Measurements from ENCODE around the gene MT1E. TPM values are rescaled to one million over a fixed set of nuclear protein-coding genes. Genes with fewer than 3 reads are reported as not detected.
"Not testable (repeated sequence)": the region's sequence is repeated elsewhere in the genome, so short reads cannot be mapped to it uniquely, and the experiment has no call there.

Gene MT1E
- total RNA-seq, 4 donors from 2014 or later: 52.4 to 106 (median 88.7) TPM

GRCh38 chr16:56672761-56673536 lies 47.4 kb downstream of the MT1E start:
- intact Hi-C loops (cut with DNase I): no loop called here
- TF ChIP-seq POLR2A (IDR thresholded peaks at IDR 0.05): no peak
- TF ChIP-seq, protein P1, sequence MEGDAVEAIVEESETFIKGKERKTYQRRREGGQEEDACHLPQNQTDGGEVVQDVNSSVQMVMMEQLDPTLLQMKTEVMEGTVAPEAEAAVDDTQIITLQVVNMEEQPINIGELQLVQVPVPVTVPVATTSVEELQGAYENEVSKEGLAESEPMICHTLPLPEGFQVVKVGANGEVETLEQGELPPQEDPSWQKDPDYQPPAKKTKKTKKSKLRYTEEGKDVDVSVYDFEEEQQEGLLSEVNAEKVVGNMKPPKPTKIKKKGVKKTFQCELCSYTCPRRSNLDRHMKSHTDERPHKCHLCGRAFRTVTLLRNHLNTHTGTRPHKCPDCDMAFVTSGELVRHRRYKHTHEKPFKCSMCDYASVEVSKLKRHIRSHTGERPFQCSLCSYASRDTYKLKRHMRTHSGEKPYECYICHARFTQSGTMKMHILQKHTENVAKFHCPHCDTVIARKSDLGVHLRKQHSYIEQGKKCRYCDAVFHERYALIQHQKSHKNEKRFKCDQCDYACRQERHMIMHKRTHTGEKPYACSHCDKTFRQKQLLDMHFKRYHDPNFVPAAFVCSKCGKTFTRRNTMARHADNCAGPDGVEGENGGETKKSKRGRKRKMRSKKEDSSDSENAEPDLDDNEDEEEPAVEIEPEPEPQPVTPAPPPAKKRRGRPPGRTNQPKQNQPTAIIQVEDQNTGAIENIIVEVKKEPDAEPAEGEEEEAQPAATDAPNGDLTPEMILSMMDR (IDR thresholded peaks at IDR 0.05): no peak
- H3K27me3 ChIP-seq: peaks cover 0 to 81% (median 0%) of the 10 kb centered on the region in 4 donors

GRCh38 chr16:56673921-56674320 lies 48.3 kb downstream of the MT1E start:
- no peak overlapping the region for H3K4me3 ChIP-seq
- DNase-seq: no peak
- no peaks in the 10 kb centered on the region for H3K9me3 ChIP-seq
- intact Hi-C loops (cut with DNase I): no loop called here
- H3K36me3 ChIP-seq: no peaks in the 10 kb centered on the region
- H3K27ac ChIP-seq: no peak overlapping the region
- peaks cover 5 to 40% (median 19%) of the 10 kb centered on the region in 3 donors for H3K4me1 ChIP-seq
- H3K27me3 ChIP-seq: peaks cover 0 to 71% (median 0%) of the 10 kb centered on the region in 4 donors
- no peak for TF ChIP-seq POLR2A (IDR thresholded peaks at IDR 0.05)
- TF ChIP-seq, protein P1 (IDR thresholded peaks at IDR 0.05): peak; percentile 17 to 80 (median 70)
- WGBS, 2 donors: 27 to 51% methylated on average over 7 to 12 of the region's 12 CpGs

More at GRCh38 chr16:56672761-56673536, 47.4 kb downstream of the MT1E start:
- Histone ChIP-seq H3K4me1 (peaks cover 13 to 40% (median 25%) of the 10 kb centered on the region in 3 donors), H3K36me3 (no peaks in the 10 kb centered on the region), H3K9me3 (no peaks in the 10 kb centered on the region), H3K4me3 (no peak overlapping the region), H3K27ac (no peak overlapping the region)
- WGBS, 2 donors: 82 to 83% methylated on average over 11 of the region's 11 CpGs
- no peak for DNase-seq

- H3K36me3 ChIP-seq; H3K27ac ChIP-seq; DNase-seq; H3K4me3 ChIP-seq; H3K9me3 ChIP-seq; intact Hi-C loops (cut with DNase I): not testable (repeated sequence)
- Histone ChIP-seq H3K27me3 (peaks cover 0 to 65% (median 0%) of the 10 kb centered on the region in 4 donors), H3K4me1 (peaks cover 0 to 40% (median 12%) of the 10 kb centered on the region in 3 donors)
- 69 to 93% methylated on average over 6 of the region's 6 CpGs for WGBS, 2 donors
Measured at GRCh38 chr16:56674570-56674969, 49.0 kb downstream of the MT1E start.

DNA sequence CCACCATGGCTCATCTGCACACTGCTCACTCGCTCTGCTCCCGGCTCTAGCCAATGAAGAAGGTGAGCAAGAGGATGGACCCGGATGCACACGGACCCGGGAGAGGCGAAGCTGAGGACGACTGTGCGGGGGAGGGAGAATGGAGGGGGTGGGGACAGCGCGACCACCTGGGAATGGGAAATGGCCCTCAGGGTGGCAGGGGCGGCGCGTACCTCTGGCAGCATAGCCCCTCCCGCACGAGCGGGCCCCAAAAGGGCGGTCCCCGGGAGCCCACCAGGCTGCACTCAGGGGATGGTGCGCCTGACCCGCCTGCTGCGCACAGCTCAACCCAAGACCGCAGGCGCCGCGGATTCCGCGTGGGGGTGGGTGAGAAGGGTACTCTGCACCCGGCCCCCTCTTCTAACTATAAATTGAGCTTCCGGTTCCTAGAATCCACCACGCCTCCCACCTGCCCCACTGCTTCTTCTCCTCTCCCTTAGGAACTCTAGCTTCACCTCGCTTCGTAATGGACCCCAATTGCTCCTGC lies 50.2 kb downstream of the MT1E start:
- peaks cover 0 to 41% (median 7%) of the 10 kb centered on the region in 3 donors for H3K4me1 ChIP-seq
- 31 to 34% methylated on average over 19 to 23 of the region's 32 CpGs for WGBS, 2 donors
- no peaks in the 10 kb centered on the region for H3K36me3 ChIP-seq
- H3K9me3 ChIP-seq: no peaks in the 10 kb centered on the region
- H3K27me3 ChIP-seq: peaks cover 0 to 53% (median 0%) of the 10 kb centered on the region in 4 donors
- TF ChIP-seq POLR2A (IDR thresholded peaks at IDR 0.05): no peak
- TF ChIP-seq, protein P1 (IDR thresholded peaks at IDR 0.05): no peak
- no peak overlapping the region for H3K27ac ChIP-seq
- peak overlapping the region in 3 of 4 donors; percentile 17 to 40 (median 18) for H3K4me3 ChIP-seq
- intact Hi-C loops (cut with DNase I): no loop called here
- DNase-seq: no peak

Other genes with a start within 250 kb of the MT1E start
- gene AMFR, start 200.2 kb upstream of the MT1E start, total RNA-seq: 100 to 1,000 TPM in 2 of 4 donors, 10 to 100 TPM in 2; 69.9 to 133 (median 111) TPM
- 10 to 100 TPM; 39.4 to 55.5 (median 48.2) TPM for gene NUDT21, start 174.4 kb upstream of the MT1E start, total RNA-seq
- gene OGFOD1, start 174.2 kb upstream of the MT1E start, total RNA-seq: 10 to 100 TPM; 28.8 to 58.3 (median 32.1) TPM
- gene BBS2, start 105.8 kb upstream of the MT1E start, total RNA-seq: 10 to 100 TPM; 15.2 to 60.8 (median 31.1) TPM
- gene MT4, start 60.7 kb upstream of the MT1E start, total RNA-seq: not detected
- not detected for gene MT3, start 36.3 kb upstream of the MT1E start, total RNA-seq
- 100 to 1,000 TPM in 2 of 4 donors, 10 to 100 TPM in 2; 76.5 to 157 (median 96.2) TPM for gene MT2A, start 17.2 kb upstream of the MT1E start, total RNA-seq
- gene MT1M, start 6.9 kb downstream of the MT1E start, total RNA-seq: 1 to 10 TPM in 2 of 4 donors, under 1 TPM in 1, not detected in 1; 0.57 to 7.4 (median 4.8) TPM
- gene MT1A, start 12.9 kb downstream of the MT1E start, total RNA-seq: 10 to 100 TPM in 1 of 4 donors, 1 to 10 TPM in 2, not detected in 1; 3.3 to 34.2 (median 5.3) TPM
- gene MT1B, start 26.1 kb downstream of the MT1E start, total RNA-seq: not detected
- 1 to 10 TPM in 3 of 4 donors, not detected in 1; 2.8 to 4.2 (median 2.9) TPM for gene MT1F, start 32.2 kb downstream of the MT1E start, total RNA-seq
- 10 to 100 TPM in 3 of 4 donors, 1 to 10 TPM in 1; 5.8 to 52.1 (median 16.5) TPM for gene MT1G, start 42.3 kb downstream of the MT1E start, total RNA-seq
- gene MT1H, start 44.0 kb downstream of the MT1E start, total RNA-seq: 1 to 10 TPM in 1 of 4 donors, not detected in 3; 5.7 TPM
- gene MT1X, start 56.7 kb downstream of the MT1E start, total RNA-seq: 1,000 to 10,000 TPM in 1 of 4 donors, 100 to 1,000 TPM in 3; 343 to 1,688 (median 688) TPM
- 10 to 100 TPM; 38.2 to 46.5 (median 41.2) TPM for gene NUP93, start 104.3 kb downstream of the MT1E start, total RNA-seq
- gene SLC12A3, start 239.4 kb downstream of the MT1E start, total RNA-seq: not detected